ENCODE results near the gene WDR27. TPM values are rescaled to one million over a fixed set of nuclear protein-coding genes. Genes with fewer than 3 reads are reported as not detected.

The WDR27 gene
- total RNA-seq, 1 experiment from 2014 or later: 10.6 TPM

DNA sequence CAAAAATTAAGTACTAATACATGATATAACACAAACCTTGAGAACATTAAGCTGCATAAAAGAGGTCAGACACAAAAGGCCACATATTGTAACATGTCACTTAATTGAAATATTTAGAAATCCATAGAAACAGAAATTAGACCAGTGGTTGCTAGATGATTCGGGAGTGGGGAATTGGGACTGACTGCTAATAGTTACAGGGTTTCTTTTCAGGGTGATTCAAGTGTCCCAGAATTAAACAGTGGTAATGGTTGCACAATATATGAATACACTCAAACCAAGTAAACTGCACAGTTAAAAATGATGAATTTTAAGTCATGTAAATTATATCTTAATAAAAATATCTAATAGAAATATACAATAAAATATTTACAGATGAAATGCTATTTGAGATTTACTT, 174.5 kb downstream of the WDR27 start:
- DNase-seq (ENCODE audit: low read depth): peak; percentile 47

DNA sequence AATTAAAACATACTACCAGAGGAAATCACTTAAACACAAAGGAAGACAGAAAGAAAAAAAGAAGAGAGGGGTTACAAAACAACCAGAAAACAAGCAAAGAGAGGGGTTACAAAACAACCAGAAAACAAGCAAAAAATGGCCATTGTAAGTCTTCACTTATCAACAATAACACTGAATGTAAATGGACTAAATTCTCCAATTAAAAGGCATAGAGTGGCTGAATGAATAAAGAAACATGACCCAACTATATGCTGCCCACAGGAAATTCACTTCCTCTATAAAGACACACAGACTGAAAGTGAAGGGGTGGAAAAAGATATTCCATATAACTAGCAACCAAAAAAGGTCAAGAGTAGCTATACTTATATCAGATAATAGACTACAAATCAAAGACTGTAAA, 180.0 kb downstream of the WDR27 start:
- no peak for DNase-seq (ENCODE audit: low read depth)

DNA sequence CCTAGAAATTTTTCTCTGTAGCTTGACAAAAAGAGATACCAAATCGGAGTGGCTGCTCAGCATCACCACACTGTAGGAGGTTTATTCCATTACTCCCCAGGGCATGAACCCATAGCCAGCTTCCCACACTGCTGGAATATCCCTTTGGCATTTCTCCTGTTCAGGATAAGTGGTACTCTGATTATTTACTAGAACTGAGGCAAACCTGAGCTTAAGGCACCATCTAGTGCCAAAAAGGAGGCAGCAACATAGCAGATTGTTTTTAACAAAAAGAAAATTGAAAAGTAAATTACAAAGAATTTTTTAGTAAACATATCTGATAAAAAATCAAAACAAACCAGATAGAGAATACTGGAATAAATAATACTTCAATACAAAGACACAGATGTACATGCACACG, 181.7 kb downstream of the WDR27 start:
- peak; percentile 31 for DNase-seq (ENCODE audit: low read depth)

DNA sequence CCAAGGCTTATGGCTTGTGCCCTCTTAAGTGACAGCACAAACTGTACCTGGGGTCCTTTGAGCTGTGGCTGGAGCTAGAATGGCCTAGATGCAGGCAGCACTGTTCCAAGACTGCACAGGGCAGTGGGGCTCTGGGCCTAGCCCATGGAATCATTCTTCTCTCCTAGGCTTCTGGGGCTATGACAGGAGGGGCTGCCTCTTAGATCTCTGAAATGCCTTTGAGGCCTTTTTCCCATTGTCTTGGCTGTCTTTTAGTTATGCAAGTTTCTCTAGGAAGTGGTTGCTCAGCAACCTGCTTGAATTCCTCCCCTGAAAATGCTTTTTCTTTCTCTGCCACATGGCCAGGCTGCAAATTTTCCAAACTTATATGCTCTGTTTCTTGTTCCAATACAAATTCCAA, 183.4 kb downstream of the WDR27 start:
- DNase-seq (ENCODE audit: low read depth): no peak

DNA sequence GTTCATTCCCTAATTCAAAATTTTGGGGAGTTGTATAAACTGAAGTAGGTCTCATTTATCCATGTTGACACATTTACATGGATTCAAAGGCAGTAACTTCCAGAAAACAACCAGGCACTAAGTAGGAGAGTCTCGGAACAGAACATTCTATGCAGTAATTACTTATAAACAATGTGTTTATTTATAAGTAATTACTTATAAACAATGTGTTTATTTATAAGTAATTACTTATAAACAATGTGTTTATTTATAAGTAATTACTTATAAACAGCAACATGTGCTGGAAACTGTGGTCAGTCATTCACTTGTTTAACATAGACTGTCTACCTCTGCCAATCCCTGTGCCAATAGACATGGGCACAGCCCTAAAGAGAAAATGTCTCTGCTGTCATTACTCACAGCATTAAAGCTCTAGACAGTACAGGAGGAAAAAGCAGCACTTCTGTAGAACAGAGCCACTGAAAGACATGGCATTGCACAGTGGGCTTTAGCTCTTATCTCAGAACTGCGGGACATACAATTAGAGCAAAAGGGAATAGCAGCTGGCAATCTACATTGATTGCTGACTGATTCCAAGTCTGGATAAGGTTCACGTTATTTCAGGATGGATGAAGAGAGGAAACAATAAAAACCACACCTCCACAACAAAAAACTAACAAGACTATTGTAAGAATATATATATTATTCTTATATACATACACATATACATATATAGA, 188.2 kb downstream of the WDR27 start:
- DNase-seq (ENCODE audit: low read depth): no peak

DNA sequence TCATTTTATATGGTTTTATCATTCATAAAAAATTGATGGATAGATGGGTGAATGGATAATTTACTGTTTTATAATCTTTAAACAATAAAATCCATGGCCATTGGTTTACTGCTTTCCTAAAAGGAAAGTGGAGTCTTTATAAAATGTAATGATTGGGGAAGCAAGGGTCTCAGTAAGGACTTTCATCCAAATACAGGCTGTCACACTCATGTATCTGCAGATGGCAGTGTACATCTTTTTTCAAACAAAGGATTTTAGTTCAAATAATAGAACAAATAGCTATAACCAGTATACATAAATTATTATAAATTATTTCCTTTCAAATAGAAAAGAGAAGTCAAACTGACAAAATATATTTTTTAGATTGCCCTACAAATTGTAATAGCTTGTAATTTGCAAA, 190.0 kb downstream of the WDR27 start:
- peak; percentile 12 for DNase-seq (ENCODE audit: low read depth)

DNA sequence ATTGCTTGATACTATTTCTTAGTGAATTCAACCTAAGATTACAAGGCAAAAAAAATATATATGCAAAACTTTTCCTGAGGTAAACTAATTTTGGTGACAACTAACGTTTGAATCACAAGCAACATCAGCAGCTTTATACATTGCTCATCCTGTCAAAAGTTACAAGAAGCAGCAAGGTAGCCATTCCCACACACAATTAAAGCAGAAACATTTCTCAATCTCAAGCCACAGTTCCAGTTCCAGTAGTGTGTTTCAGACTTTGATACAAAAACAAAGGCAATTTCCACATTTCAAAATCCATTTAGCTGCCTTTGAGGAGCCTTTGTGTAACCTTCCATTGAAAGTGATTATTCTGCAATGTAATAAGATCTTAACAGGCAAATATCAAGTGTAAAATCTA, 191.0 kb downstream of the WDR27 start:
- DNase-seq (ENCODE audit: low read depth): no peak

DNA sequence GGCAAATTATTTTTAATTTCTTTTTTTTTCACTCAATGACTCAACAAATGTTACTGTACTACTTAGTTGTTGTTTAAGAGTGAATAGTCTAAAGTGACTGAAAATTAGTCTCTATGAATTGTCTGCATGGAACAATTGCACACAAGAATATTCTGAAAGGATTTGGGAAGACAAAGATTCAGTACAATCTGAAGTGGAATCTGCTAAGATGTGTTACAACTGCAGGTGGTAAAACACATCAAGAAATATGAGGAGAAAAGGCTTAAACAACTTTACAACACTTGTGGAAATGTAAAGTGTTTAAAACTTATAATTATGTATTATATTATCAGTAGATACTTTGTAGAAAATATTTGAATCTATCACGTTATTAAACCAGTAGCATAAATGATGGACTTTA, 193.4 kb downstream of the WDR27 start:
- no peak for DNase-seq (ENCODE audit: low read depth)

DNA sequence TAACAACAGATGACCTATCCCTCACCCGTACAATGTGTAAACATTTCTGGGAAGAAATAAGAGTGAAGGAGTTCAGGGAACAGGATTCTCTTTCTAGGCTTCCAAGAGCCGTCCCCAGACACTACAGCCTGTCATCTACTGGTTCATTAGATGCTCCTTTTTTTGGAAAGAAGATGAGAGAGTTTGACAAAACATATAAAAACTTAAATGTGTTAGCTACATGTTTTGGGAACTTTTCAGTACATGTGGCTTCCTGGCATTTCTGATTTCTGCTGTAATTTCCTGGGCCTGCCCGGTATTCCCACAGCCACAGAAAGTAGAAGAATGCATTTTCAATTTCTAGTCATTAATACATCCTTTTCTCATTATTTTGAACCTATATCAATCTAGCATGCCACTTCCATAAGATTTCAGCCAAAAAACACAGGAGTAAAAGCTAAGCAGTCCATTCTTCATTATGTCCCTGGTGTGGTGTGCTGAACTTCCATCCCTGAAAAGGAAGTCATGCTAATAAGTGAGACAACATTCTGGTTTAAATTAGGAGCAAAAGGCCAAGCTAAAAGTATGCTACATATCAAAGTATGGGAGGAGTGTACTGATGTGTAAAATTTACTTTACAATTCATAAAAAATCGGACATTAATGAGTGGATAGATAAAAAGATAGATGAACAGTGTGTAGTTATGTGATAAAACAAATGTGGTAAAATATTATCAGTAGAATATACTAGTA, 198.2 kb downstream of the WDR27 start:
- DNase-seq (ENCODE audit: low read depth): no peak

DNA sequence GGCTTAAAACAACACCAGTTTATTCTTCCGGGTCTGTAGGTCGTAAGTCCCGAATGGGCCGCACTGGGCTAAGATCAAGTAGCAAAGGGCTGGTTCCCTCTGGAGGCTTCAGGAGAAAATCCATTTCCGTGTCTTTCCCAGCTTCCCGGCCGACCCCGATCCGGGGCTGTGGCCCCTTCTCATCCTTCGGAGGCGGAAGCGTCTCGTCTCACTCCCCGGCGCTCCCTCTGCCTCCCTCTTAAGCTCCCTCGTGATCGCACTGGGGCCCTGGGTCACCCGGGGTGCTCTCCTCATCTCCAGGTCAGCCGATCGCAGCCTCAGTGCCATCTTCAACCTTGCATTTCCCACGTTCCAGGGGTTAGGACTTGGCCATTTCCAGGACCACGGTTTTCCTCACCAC, 199.4 kb downstream of the WDR27 start:
- no peak for DNase-seq (ENCODE audit: low read depth)

DNA sequence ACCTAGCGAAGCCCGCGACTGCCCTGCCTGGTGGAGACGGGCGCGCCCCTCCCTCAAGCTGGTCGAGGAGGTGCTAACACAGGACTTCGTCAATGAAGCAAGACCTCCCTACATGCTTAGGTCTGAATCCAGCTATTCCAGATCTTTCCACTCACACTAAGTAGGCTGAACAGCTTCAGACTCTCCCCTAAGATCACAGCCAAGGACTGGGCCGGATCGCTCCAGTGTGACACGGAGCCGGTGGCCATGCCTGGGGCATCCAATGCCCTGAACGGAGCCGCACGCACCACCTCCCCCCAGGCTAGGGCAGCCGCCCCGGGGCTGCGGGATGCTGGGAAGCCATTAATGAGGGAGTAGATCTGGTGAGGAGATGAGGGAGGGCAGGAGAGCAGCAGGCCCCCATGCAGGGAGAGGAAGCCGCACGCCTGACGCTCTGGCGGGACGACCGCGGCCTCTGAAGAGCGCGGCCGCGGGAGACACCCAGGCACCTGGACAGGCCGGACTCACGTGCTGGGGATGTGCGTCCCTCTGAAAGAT, 200.0 kb downstream of the WDR27 start:
- DNase-seq (ENCODE audit: low read depth): no peak

DNA sequence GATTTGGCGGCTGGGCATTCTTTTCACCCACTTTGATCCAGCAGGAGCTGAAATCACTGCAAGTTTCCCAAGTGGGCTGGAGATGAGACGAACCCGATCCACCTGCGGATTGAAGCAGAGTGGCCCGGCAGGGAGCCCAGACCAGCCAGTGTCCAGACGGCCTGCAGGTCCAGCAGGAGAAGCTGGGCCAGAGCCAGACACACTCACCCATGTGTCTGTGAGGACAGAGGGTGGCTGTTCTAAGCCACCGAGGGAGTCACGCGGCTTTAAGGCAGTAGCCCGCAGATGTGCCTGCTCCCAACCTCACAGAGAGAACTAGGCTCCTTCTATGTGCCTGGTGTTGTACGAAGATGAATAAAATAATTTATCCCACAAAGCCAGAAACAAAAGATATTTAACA, 200.7 kb downstream of the WDR27 start:
- no peak for DNase-seq (ENCODE audit: low read depth)

DNA sequence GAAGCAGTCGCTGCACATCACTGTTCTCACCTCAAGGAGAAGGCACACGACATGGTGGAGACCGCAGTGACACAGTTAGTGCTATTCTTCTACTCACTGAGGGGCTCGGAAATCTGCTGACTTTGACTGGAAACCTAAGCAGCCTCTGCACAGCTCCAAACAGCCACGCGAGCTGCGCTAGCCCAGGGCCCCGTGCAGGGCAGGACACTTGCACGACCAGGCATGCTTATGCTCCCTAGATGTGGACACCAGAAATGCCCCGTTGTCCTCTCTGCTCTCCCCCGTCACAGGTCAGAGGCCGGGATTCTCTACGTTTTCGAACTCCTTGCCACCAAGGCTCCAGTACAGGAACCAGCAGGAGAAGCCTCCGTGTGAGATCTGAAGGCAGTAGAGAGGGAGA, 201.1 kb downstream of the WDR27 start:
- no peak for DNase-seq (ENCODE audit: low read depth)

DNA sequence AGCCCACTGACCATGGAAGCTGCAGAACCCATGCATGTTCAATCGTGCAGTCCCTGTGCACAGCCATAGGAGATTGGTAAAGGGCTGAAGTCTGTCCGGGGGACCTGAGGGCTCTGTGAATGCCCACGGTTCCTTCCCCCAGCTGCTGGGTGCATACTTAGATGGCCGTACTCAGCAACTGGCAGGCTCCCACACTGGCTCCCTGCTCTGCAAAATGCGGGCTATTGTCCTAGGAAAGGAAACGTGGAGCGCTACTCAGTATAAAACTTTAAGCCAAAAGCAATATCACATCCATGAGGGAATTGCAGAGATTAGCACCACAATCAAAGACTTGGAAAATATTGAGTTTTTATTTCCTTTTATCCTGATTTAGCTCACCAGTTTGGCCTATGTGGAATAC, 202.0 kb downstream of the WDR27 start:
- no peak for DNase-seq (ENCODE audit: low read depth)

DNA sequence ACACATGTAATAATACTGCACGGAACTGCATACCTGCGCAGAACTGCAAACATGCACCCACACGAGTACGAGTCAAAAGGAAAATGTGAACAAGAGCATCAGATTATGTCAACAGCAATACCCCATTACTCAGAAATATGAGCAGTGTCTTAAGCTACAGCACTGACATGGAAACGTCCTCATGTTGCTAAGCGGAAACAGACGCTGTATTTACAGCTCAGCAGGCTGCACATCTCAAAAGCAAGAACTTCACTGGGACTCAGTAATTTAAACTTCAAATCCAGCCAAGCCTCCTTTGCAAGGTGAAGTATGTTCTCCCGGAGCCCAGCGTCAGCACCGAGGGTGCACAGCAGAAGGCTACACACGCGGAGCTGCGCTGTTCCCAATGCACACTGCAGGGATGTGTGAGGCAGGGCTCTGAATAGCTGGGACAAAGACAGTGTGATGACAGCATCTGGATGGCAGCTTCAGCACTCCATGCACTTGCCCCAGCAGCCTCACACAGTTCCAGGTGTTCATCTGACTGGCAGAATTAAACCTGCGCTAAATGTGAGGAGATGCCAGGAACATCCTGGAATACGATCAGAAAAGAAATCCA, 202.8 kb downstream of the WDR27 start:
- DNase-seq (ENCODE audit: low read depth): no peak

DNA sequence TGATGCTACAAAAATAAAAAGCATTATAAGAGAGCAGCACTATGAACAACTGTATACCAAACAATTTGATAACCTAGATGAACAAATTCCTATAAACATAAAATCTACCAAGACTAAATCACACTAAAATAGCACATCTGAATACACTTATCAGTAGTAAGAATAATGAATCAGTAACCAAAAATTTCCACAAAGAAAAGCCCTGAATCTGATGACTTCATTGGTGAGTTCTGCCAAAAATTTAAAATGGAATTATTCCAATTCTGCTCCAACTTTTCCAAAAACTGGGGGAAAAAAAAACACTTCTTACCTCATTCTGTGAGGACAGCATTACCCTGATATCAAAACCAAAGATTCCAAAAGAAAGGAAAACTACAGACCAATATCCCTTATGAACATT, 206.2 kb downstream of the WDR27 start:
- DNase-seq (ENCODE audit: low read depth): peak; percentile 37

DNA sequence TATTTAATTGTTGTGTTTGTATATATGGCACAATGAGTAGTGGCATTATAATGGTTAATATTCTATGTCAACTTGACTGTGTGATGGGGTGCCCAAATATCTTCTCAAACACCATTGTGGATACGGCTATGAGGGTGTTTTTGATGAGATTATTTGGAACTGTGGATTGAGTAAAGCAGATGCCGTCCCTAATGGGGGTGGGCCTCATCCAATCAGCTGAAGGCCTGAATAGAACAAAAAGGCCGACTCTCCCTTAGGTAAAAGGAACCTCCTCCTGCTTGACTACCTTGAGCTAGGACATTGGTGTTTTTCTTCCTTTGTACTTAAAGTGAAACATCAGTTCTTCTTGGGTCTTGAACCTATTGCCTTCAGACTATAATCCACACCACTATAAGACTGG, 207.8 kb downstream of the WDR27 start:
- no peak for DNase-seq (ENCODE audit: low read depth)

DNA sequence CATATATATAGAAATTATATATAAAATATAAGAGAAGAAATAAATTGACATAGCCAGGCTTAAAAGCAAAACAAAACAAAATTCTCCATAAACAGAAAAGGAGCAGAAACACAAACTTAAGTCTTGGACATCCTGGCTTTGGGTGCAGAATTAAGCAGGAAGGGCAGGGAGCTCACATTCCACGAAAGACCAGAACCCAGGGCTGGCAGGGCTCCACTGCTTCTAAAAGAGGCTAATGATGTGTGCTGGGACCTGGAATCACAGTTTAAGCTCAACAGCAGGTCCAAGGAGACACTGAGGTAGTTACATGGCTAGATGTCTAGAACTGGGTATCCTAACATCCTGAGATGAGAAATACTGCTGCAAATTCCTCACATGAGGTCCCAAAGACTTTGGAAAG, 210.3 kb downstream of the WDR27 start:
- no peak for DNase-seq (ENCODE audit: low read depth)

DNA sequence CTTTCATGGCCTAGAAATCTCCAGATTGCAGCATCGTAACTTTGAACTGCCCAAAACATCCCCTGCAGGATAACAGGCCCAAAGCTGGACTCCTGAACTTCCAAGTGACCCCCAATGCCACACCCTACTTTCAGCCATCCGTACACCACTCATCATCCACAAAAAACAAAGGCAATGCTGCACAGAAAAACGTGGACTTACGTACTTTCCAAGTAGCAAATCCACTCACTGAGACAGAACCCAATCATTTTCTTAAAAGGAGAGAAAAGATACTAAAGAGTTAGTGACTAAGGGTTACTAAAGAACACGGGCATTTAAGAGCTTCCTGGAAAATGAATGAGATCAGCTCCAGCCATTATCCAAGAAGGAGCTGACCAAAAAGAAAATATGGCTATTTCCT, 211.0 kb downstream of the WDR27 start:
- no peak for DNase-seq (ENCODE audit: low read depth)

DNA sequence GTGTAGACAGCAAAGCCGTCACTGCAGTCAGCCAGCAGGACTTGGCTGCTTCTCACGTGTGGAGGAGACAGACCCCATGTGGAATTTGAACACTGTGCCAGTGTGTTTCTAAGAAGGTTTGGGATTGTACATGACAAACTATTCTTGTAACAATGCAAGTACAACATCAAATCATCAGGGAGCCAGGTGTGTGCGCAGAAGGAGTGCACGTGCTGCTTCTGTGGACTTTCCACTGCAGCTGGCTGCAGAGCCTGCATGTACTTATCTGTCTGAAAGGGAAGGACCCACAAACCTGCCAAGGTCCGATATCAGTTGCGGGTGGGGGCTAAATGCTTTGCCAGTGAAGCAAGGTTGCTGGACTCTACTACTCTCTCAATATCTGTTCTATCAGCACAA, 211.6 kb downstream of the WDR27 start:
- DNase-seq (ENCODE audit: low read depth): no peak

DNA sequence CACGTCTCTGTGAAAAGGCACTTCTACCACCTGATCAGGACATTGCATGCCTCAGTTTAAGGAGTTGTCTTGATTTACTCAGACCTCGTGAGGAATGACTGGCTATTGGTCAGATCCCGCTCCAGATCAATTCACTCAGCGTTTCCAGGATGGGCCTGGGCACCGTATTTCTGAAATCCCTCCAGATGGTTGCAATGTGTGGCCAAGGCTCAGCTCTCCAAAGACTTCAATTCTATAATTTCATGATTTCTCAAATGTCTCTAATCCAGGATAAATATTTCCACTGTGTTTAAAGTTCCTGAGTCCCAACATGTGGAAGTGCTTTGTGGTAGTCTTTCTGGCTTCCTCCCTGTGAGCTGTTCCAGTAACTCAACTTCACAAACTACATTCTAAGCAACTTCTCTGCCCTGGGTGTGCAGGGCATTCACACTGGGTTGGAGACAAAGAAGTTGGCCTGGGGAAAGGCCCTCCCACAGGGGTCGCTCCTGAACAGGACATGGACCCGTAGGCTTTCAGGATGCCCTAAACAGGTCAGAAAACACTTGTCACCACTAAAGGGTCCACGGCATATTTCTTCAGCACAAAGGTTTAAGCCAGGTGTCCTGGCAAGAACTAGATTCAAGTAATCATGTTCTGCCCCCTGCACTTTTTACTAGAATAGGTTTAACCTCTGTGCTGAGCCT, 212.1 kb downstream of the WDR27 start:
- DNase-seq (ENCODE audit: low read depth): no peak
